Vagina (tissue), 2 donors: Measurements from ENCODE around the gene CTNNA3. TPM values are rescaled to one million over a fixed set of nuclear protein-coding genes. Genes with fewer than 3 reads are reported as not detected.

Experiments
- DNase-seq, 2 donors: peaks; one replicate each; pipeline ENCODE4 v3.0.0-alpha.2; 2017; ENCODE audit errors: extremely low spot score in 2 of 2
- H3K27ac ChIP-seq: fragments of 200-600 bp; sonication (generic); one replicate; pipeline ENCODE4 v1.5.1; 2019
- H3K27me3 ChIP-seq: fragments of 200-600 bp; sonication (generic); one replicate; pipeline ENCODE4 v1.5.1; 2019
- H3K36me3 ChIP-seq, 2 donors: fragments of 200-600 bp; sonication (generic); one replicate each; pipeline ENCODE4 v1.5.1; 2017 to 2019
- H3K4me1 ChIP-seq: fragments of 200-600 bp; sonication (generic); one replicate; pipeline ENCODE4 v1.5.1; 2019
- H3K4me3 ChIP-seq, 2 donors: fragments of 200-600 bp; sonication (generic); 1 replicate in 1 of 2; 2 replicates in 1 of 2; pipeline ENCODE4 v1.5.1; 2016 to 2019
- H3K9me3 ChIP-seq: fragments of 200-600 bp; sonication (generic); one replicate; pipeline ENCODE4 v1.5.1; 2019
- CTCF ChIP-seq, 3 experiments: fragments of 450-650 bp in 2 of 3; fragments of 200-600 bp in 1 of 3; sonication (generic) in 1 of 3; IDR thresholded peaks; one replicate each; pipeline ENCODE4 v1.5.1; 2017 to 2019; ENCODE audit warnings: antibody characterized with exemption in 3 of 3, mild to moderate bottlenecking in 2 of 3, moderate library complexity in 2 of 3
- POLR2A ChIP-seq, 2 donors: fragments of 450-650 bp; IDR thresholded peaks; one replicate each; pipeline ENCODE4 v1.6.1; 2017; ENCODE audit warnings: antibody characterized with exemption in 2 of 2, mild to moderate bottlenecking in 2 of 2, moderate library complexity in 2 of 2
- POLR2AphosphoS5 ChIP-seq, 2 donors: sonication (generic); formaldehyde crosslinking; IDR thresholded peaks; one replicate each; pipeline ENCODE4 v1.9.0; 2017; ENCODE audit warnings: antibody characterized with exemption in 2 of 2, mild to moderate bottlenecking in 2 of 2, low read depth in 1 of 2; ENCODE audit not compliant: insufficient read depth in 1 of 2
- intact Hi-C: fragments of 100-400 bp; cut with DNase I; formaldehyde crosslinking; loops from one replicate; pipeline ENCODE4 v1.15.1; 2023
- total RNA-seq: library from RNA; depleted of rRNA; stranded (reverse); fragments of >200 nt; gene quantifications from one replicate; pipeline ENCODE4 v1.2.3, GENCODE V29; 2016

CTNNA3 gene
- total RNA-seq, 1 donor from 2014 or later: 0.98 TPM

- no peak for DNase-seq
- no peaks in the 10 kb centered on the region for H3K27me3 ChIP-seq
These were observed 1366.8 kb downstream of the CTNNA3 start for GRCh38 chr10:66329147-66329546.

GRCh38 chr10:66326876-66327275 is 1369.1 kb downstream of the CTNNA3 start:
- intact Hi-C loops: no loop called here
- TF ChIP-seq POLR2AphosphoS5 (IDR thresholded peaks at IDR 0.05; ENCODE audit: insufficient read depth in 1 of 2, low read depth in 1 of 2) (no peak), POLR2A (IDR thresholded peaks at IDR 0.05) (no peak), CTCF (IDR thresholded peaks at IDR 0.05) (no peak)
- H3K27me3 ChIP-seq: no peaks in the 10 kb centered on the region
- no peaks in the 10 kb centered on the region for H3K4me1 ChIP-seq
- no peaks in the 10 kb centered on the region for H3K9me3 ChIP-seq
- H3K4me3 ChIP-seq: no peak overlapping the region
- H3K36me3 ChIP-seq: no peaks in the 10 kb centered on the region
- no peak for DNase-seq
- H3K27ac ChIP-seq: no peak overlapping the region

More at GRCh38 chr10:66329147-66329546, 1366.8 kb downstream of the CTNNA3 start:
- intact Hi-C loops: no loop called here
- Histone ChIP-seq H3K4me3 (no peak overlapping the region), H3K36me3 (no peaks in the 10 kb centered on the region), H3K4me1 (no peaks in the 10 kb centered on the region), H3K27ac (no peak overlapping the region), H3K9me3 (no peaks in the 10 kb centered on the region)
- no peak for TF ChIP-seq CTCF (IDR thresholded peaks at IDR 0.05)
- no peak for TF ChIP-seq POLR2A (IDR thresholded peaks at IDR 0.05)
- no peak for TF ChIP-seq POLR2AphosphoS5 (IDR thresholded peaks at IDR 0.05; ENCODE audit: insufficient read depth in 1 of 2, low read depth in 1 of 2)

GRCh38 chr10:66322777-66323176 is 1373.2 kb downstream of the CTNNA3 start:
- H3K4me3 ChIP-seq: no peak overlapping the region
- no peaks in the 10 kb centered on the region for H3K36me3 ChIP-seq
- no peaks in the 10 kb centered on the region for H3K9me3 ChIP-seq
- no peak for TF ChIP-seq CTCF (IDR thresholded peaks at IDR 0.05)
- TF ChIP-seq POLR2AphosphoS5 (IDR thresholded peaks at IDR 0.05; ENCODE audit: insufficient read depth in 1 of 2, low read depth in 1 of 2): no peak
- no peak for TF ChIP-seq POLR2A (IDR thresholded peaks at IDR 0.05)
- no peaks in the 10 kb centered on the region for H3K27me3 ChIP-seq
- H3K4me1 ChIP-seq: no peaks in the 10 kb centered on the region
- no peak overlapping the region for H3K27ac ChIP-seq
- intact Hi-C loops: no loop called here
- DNase-seq: no peak

GRCh38 chr10:66321723-66322665 is 1374.0 kb downstream of the CTNNA3 start:
- TF ChIP-seq POLR2A (IDR thresholded peaks at IDR 0.05) (no peak), POLR2AphosphoS5 (IDR thresholded peaks at IDR 0.05; ENCODE audit: insufficient read depth in 1 of 2, low read depth in 1 of 2) (no peak), CTCF (IDR thresholded peaks at IDR 0.05) (no peak)
- intact Hi-C loops: no loop called here
- Histone ChIP-seq H3K9me3 (no peaks in the 10 kb centered on the region), H3K27me3 (no peaks in the 10 kb centered on the region), H3K4me3 (no peak overlapping the region), H3K4me1 (no peaks in the 10 kb centered on the region), H3K36me3 (no peaks in the 10 kb centered on the region), H3K27ac (no peak overlapping the region)
- DNase-seq: no peak

- intact Hi-C loops: no loop called here
These were observed 1377.2 kb downstream of the CTNNA3 start for GRCh38 chr10:66318761-66319160.

More at GRCh38 chr10:66318761-66319160, 1377.2 kb downstream of the CTNNA3 start:
- DNase-seq: no peak
- no peak overlapping the region for H3K4me3 ChIP-seq
- no peaks in the 10 kb centered on the region for H3K27me3 ChIP-seq
- H3K4me1 ChIP-seq: no peaks in the 10 kb centered on the region
- no peak for TF ChIP-seq POLR2A (IDR thresholded peaks at IDR 0.05)
- no peak for TF ChIP-seq CTCF (IDR thresholded peaks at IDR 0.05)
- no peak for TF ChIP-seq POLR2AphosphoS5 (IDR thresholded peaks at IDR 0.05; ENCODE audit: insufficient read depth in 1 of 2, low read depth in 1 of 2)
- no peaks in the 10 kb centered on the region for H3K9me3 ChIP-seq
- H3K27ac ChIP-seq: no peak overlapping the region
- no peaks in the 10 kb centered on the region for H3K36me3 ChIP-seq
